A673 (cell line): ENCODE measurements around the gene SACM1L. TPM values are rescaled to one million over a fixed set of nuclear protein-coding genes. Genes with fewer than 3 reads are reported as not detected.
"Not testable (repeated sequence)": the region's sequence is repeated elsewhere in the genome, so short reads cannot be mapped to it uniquely, and the experiment has no call there.

Source experiments
- BruUV-seq: library from RNA; stranded (reverse); fragments of 400-500 nt; replicated peaks from 2 replicates; lab custom pipeline; 2021; lab: Mats Ljungman, UMichigan
- CTCF ChIA-PET: fragments of 300-600 bp; sonication (Branson Sonifier 250); formaldehyde crosslinking; loops from one replicate; lab custom pipeline; 2022; ENCODE audit warnings: antibody characterized with exemption; lab: Charles Lee
- POLR2A ChIA-PET: fragments of 300-600 bp; sonication (Branson Sonifier 250); formaldehyde crosslinking; loops from one replicate; lab custom pipeline; 2022; ENCODE audit warnings: antibody characterized with exemption; ENCODE audit not compliant: low non-redundant PET; lab: Charles Lee
- DNase-seq: peaks from one replicate; pipeline ENCODE4 v3.0.0-alpha.2; 2015; ENCODE audit warnings: low spot score
- H3K27ac ChIP-seq: fragments of 200-600 bp; sonication (generic); 2 replicates; pipeline ENCODE4 v1.5.1; 2016; ENCODE audit warnings: mixed run types, low read depth, mild to moderate bottlenecking, mixed read lengths, antibody characterized with exemption, low read length; ENCODE audit not compliant: poor library complexity, severe bottlenecking
- H3K27me3 ChIP-seq: fragments of 200-600 bp; sonication (generic); replicated peaks from 2 replicates; pipeline ENCODE4 v1.6.1; 2017; ENCODE audit warnings: mixed run types, low read depth, mild to moderate bottlenecking, mixed read lengths, antibody characterized with exemption, low read length; ENCODE audit not compliant: insufficient read depth, poor library complexity
- H3K36me3 ChIP-seq: fragments of 200-600 bp; sonication (generic); 2 replicates; pipeline ENCODE4 v1.6.1; 2016; ENCODE audit warnings: mixed run types, mild to moderate bottlenecking, mixed read lengths, antibody characterized with exemption, low read length; ENCODE audit not compliant: insufficient read depth, poor library complexity, severe bottlenecking
- H3K4me1 ChIP-seq: fragments of 200-600 bp; sonication (generic); 2 replicates; pipeline ENCODE4 v1.6.1; 2017; ENCODE audit warnings: mixed run types, mild to moderate bottlenecking, mixed read lengths, antibody characterized with exemption, low read length; ENCODE audit not compliant: insufficient read depth, poor library complexity, severe bottlenecking
- H3K4me3 ChIP-seq: fragments of 200-600 bp; sonication (generic); 2 replicates; pipeline ENCODE4 v1.5.1; 2016; ENCODE audit warnings: low read depth, mixed run types, mild to moderate bottlenecking, mixed read lengths, low read length; ENCODE audit not compliant: poor library complexity, severe bottlenecking
- H3K9me3 ChIP-seq: fragments of 200-600 bp; sonication (generic); 2 replicates; pipeline ENCODE4 v1.6.1; 2016; ENCODE audit warnings: mixed run types, low read depth, mild to moderate bottlenecking, mixed read lengths, antibody characterized with exemption, low read length; ENCODE audit not compliant: poor library complexity, severe bottlenecking
- EZH2 ChIP-seq: fragments of 200-600 bp; sonication (generic); IDR thresholded peaks from 2 replicates; pipeline ENCODE4 v1.6.1; 2017; ENCODE audit warnings: borderline replicate concordance, low read depth, mild to moderate bottlenecking, mixed read lengths, antibody characterized with exemption, low read length; ENCODE audit not compliant: poor library complexity, severe bottlenecking
- intact Hi-C: fragments of 100-400 bp; cut with micrococcal nuclease; formaldehyde crosslinking; loops from one replicate; pipeline ENCODE4 v1.10.0; 2022; ENCODE audit not compliant: unreplicated experiment
- total RNA-seq: library from RNA; stranded (reverse); gene quantifications from 2 replicates; pipeline ENCODE4 v1.2.3, GENCODE V29; 2021
- TF ChIP-seq, protein P1 (sequence below): fragments of 300-800, 200-600 bp; sonication (generic); conservative IDR thresholded peaks from 2 replicates; pipeline ENCODE4 v1.5.1; 2017; ENCODE audit warnings: low read depth, mild to moderate bottlenecking, antibody characterized with exemption, low read length, moderate library complexity, mixed read lengths

The SACM1L gene
- total RNA-seq, 1 experiment from 2014 or later = 32.8 TPM

GRCh38 chr3:45746165-45746776 is 57.1 kb downstream of the SACM1L start:
- no TSS peak for BruUV-seq
- no peak overlapping the region for H3K4me3 ChIP-seq
- H3K4me1 ChIP-seq = no peaks in the 10 kb centered on the region
- H3K27ac ChIP-seq = no peak overlapping the region
- no peak for TF ChIP-seq EZH2
- TF ChIP-seq, protein P1, sequence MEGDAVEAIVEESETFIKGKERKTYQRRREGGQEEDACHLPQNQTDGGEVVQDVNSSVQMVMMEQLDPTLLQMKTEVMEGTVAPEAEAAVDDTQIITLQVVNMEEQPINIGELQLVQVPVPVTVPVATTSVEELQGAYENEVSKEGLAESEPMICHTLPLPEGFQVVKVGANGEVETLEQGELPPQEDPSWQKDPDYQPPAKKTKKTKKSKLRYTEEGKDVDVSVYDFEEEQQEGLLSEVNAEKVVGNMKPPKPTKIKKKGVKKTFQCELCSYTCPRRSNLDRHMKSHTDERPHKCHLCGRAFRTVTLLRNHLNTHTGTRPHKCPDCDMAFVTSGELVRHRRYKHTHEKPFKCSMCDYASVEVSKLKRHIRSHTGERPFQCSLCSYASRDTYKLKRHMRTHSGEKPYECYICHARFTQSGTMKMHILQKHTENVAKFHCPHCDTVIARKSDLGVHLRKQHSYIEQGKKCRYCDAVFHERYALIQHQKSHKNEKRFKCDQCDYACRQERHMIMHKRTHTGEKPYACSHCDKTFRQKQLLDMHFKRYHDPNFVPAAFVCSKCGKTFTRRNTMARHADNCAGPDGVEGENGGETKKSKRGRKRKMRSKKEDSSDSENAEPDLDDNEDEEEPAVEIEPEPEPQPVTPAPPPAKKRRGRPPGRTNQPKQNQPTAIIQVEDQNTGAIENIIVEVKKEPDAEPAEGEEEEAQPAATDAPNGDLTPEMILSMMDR = no peak
- peaks cover 5% of the 10 kb centered on the region for H3K36me3 ChIP-seq
- ChIA-PET CTCF (no interaction called here), POLR2A (no interaction called here)
- intact Hi-C loops = no loop called here
- no peak for DNase-seq
- H3K27me3 ChIP-seq = no peaks in the 10 kb centered on the region
- H3K9me3 ChIP-seq = no peaks in the 10 kb centered on the region

DNA sequence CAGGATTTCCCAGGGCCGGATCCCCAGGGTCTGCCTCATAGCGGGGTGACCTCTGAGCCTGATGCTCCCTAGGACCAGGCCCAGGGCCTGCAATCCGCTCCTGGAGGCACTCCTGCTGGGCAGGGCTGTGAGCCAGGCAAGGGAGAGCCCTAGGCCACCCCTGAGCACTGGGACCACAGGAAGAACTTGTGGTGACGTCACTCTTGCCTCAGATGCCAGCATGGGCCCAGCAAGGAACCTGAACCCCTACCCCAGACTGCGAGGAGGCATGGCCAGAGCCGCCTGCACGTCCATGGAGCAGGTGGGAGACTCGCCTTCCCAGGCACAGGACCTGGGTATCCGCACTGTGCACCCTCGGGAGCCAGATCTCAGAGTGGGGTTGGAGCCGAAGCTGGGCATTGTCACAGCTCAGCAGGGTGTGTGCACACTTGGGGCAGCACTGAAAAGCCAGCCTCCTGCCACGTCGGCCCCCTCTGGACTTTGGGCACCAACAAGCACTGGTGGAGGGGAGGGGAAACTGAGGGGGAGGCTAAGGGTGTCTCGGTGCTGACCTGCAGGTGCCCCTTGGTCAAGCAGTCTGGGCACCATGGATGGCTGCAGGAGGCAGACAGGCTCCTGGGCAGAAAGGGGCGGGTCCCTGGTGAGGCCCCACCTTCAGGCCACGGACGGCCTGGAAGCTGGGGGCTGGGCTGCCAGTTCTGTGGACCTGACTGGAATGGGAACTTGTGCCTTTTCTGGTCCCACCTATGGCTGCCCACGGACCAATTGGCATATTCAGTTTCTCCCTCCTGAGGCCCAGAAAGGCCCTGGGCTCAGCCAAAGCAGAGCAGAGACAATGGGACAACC is 57.8 kb downstream of the SACM1L start:
- Histone ChIP-seq H3K9me3 (no peaks in the 10 kb centered on the region), H3K4me1 (no peaks in the 10 kb centered on the region), H3K27ac (no peak overlapping the region), H3K27me3 (no peaks in the 10 kb centered on the region), H3K36me3 (peaks cover 5% of the 10 kb centered on the region), H3K4me3 (no peak overlapping the region)
- ChIA-PET POLR2A (no interaction called here), CTCF (no interaction called here)
- no peak for TF ChIP-seq EZH2
- TF ChIP-seq, protein P1 = no peak
- intact Hi-C loops = no loop called here
- BruUV-seq = no TSS peak
- no peak for DNase-seq

- intact Hi-C loops = no loop called here
Measured at GRCh38 chr3:45748068-45748467, 58.9 kb downstream of the SACM1L start.

GRCh38 chr3:45749036-45749600 is 59.9 kb downstream of the SACM1L start:
- POLR2A ChIA-PET = not testable (repeated sequence)

More at GRCh38 chr3:45748068-45748467, 58.9 kb downstream of the SACM1L start:
- Histone ChIP-seq H3K4me1 (no peaks in the 10 kb centered on the region), H3K4me3 (no peak overlapping the region), H3K27ac (no peak overlapping the region), H3K9me3 (no peaks in the 10 kb centered on the region), H3K27me3 (no peaks in the 10 kb centered on the region), H3K36me3 (no peaks in the 10 kb centered on the region)
- no peak for TF ChIP-seq EZH2
- TF ChIP-seq, protein P1 = no peak
- no TSS peak for BruUV-seq
- DNase-seq = no peak
- CTCF ChIA-PET = no interaction called here
- POLR2A ChIA-PET = no interaction called here

More at GRCh38 chr3:45749036-45749600, 59.9 kb downstream of the SACM1L start:
- CTCF ChIA-PET, H3K4me1 ChIP-seq, H3K27ac ChIP-seq, H3K36me3 ChIP-seq, DNase-seq, intact Hi-C loops, H3K27me3 ChIP-seq, BruUV-seq, H3K4me3 ChIP-seq, H3K9me3 ChIP-seq: not testable (repeated sequence)
